Right lobe of liver (tissue), 6 donors: ENCODE results near the gene MON2. TPM values are rescaled to one million over a fixed set of nuclear protein-coding genes. Genes with fewer than 3 reads are reported as not detected.

ENCODE experiments used
- ATAC-seq, 4 donors: fragments of 200-7000 bp; cut with Tn5 transposase; one replicate each; pipeline ENCODE4 v1.9.1; 2020; ENCODE audit warnings: mild to moderate bottlenecking in 4 of 4, moderate library complexity in 4 of 4
- DNase-seq, 3 donors: peaks; one replicate each; pipeline ENCODE4 v3.0.0-alpha.2; 2020
- H3K27ac ChIP-seq, 3 donors: fragments of 200-600 bp; one replicate each; pipeline ENCODE4 v1.8.0; 2022
- H3K27me3 ChIP-seq, 2 donors: fragments of 200-600 bp; one replicate each; pipeline ENCODE4 v1.8.0; 2022
- H3K36me3 ChIP-seq, 4 donors: fragments of 200-600 bp; sonication (generic) in 1 of 4; one replicate each; pipeline versions ENCODE4 v1.5.1 to v1.8.0; 2017 to 2022; ENCODE audit warnings: control low read depth in 1 of 4
- H3K4me1 ChIP-seq, 4 donors: fragments of 200-600 bp; sonication (generic) in 1 of 4; one replicate each; pipeline versions ENCODE4 v1.5.1 to v1.8.0; 2017 to 2022; ENCODE audit warnings: control low read depth in 1 of 4
- H3K4me3 ChIP-seq, 3 donors: fragments of 200-600 bp; one replicate each; pipeline ENCODE4 v1.8.0; 2022
- H3K9me3 ChIP-seq, 4 donors: fragments of 200-600 bp; sonication (generic) in 1 of 4; one replicate each; pipeline versions ENCODE4 v1.5.1 to v1.8.0; 2017 to 2022; ENCODE audit warnings: control low read depth in 1 of 4
- POLR2A ChIP-seq: fragments of 450-650 bp; IDR thresholded peaks from one replicate; pipeline ENCODE4 v1.6.1; 2017; ENCODE audit warnings: antibody characterized with exemption, mild to moderate bottlenecking
- WGBS: methylation state at CpG from one replicate; pipeline ENCODE4 v1.1.6; 2018; ENCODE audit warnings: low coverage, low lambda C conversion rate; ENCODE audit not compliant: insufficient coverage; ENCODE audit errors: missing lambda C conversion rate; 5-methylcytosine and 5-hydroxymethylcytosine counted together
- intact Hi-C, 2 donors: fragments of 100-400 bp; cut with DNase I; formaldehyde crosslinking; loops; one replicate each; pipeline versions ENCODE4 v1.11.2 to v1.14.1; 2022
- total RNA-seq, 6 experiments: library from RNA; depleted of rRNA in 2 of 6; stranded (reverse); fragments of >200 nt in 2 of 6; fragmentation: NEBNext Ultra II Directional in 3 of 6; extraction: Animal tissue kit (Norgen Biotek cat#: 25700) in 3 of 6; gene quantifications; one replicate each; pipeline versions ENCODE4 v1.1.0 to v1.2.4, GENCODE V29; 2016 to 2023
- TF ChIP-seq, protein P1 (sequence below), 4 donors: fragments of 200-600 bp in 3 of 4; fragments of 450-650 bp in 1 of 4; IDR thresholded peaks; one replicate each; pipeline versions ENCODE4 v1.5.1 to v1.8.0; 2016 to 2022; ENCODE audit warnings: antibody characterized with exemption in 4 of 4, mild to moderate bottlenecking in 2 of 4
- donor health status: DM: no; HTN: yes; CAD: no.
- donor health status: DM: no; HTN: no; CAD: no.
- donor health status: DM: no; HTN: no; CAD: no.
- donor health status: DM: no; HTN: yes; CAD: no.
- donor health status: DM: no; HTN: yes; CAD: no.

MON2 gene
- total RNA-seq, 6 experiments from 2014 or later = 26.6 to 37.4 (median 30.5) TPM

DNA sequence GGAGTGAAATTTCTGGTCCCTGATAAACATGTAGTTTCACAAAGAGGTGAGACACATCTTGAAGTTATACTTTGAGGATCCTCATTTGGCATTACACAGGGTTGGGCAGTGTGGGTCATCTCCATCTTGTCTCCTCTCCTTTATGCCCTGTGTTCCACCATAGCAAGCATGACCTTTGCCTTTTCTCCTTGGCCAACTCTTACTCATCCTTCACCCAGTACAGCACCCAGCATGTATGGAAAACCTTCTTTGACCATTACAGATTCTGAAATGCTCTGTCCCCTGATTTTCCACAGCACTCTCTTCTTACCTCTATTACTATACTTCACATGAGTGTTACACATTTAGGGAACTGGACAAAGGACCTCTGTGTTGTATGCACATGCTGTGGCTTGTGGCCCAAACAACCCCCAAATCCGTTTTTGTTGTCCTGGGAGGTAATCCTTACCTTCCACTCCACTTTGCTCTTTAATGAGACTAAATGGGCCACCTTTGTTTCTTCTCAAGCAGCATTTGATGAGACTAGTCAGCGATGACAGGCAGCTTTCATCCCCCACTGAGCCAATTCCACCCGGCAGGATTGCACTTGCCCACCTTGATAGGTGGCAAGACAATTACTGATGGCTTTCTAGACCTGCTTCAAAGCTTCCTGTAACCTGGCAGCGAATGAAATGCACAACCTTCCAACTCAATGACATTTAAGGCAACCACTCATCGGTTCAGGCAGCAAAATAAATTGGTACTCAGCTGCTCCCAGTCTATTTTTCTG, 163.5 kb downstream of the MON2 start:
- 81% methylated on average over 4 of the region's 5 CpGs for WGBS
- no peak for ATAC-seq
- Histone ChIP-seq H3K27ac (no peak overlapping the region), H3K4me3 (no peak overlapping the region), H3K9me3 (no peaks in the 10 kb centered on the region), H3K27me3 (no peaks in the 10 kb centered on the region), H3K36me3 (no peaks in the 10 kb centered on the region), H3K4me1 (peaks cover 0 to 12% (median 4%) of the 10 kb centered on the region in 4 donors)
- intact Hi-C loops = no loop called here
- no peak for DNase-seq
- TF ChIP-seq POLR2A = no peak
- TF ChIP-seq, protein P1, sequence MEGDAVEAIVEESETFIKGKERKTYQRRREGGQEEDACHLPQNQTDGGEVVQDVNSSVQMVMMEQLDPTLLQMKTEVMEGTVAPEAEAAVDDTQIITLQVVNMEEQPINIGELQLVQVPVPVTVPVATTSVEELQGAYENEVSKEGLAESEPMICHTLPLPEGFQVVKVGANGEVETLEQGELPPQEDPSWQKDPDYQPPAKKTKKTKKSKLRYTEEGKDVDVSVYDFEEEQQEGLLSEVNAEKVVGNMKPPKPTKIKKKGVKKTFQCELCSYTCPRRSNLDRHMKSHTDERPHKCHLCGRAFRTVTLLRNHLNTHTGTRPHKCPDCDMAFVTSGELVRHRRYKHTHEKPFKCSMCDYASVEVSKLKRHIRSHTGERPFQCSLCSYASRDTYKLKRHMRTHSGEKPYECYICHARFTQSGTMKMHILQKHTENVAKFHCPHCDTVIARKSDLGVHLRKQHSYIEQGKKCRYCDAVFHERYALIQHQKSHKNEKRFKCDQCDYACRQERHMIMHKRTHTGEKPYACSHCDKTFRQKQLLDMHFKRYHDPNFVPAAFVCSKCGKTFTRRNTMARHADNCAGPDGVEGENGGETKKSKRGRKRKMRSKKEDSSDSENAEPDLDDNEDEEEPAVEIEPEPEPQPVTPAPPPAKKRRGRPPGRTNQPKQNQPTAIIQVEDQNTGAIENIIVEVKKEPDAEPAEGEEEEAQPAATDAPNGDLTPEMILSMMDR (IDR thresholded peaks at IDR 0.05) = no peak

DNA sequence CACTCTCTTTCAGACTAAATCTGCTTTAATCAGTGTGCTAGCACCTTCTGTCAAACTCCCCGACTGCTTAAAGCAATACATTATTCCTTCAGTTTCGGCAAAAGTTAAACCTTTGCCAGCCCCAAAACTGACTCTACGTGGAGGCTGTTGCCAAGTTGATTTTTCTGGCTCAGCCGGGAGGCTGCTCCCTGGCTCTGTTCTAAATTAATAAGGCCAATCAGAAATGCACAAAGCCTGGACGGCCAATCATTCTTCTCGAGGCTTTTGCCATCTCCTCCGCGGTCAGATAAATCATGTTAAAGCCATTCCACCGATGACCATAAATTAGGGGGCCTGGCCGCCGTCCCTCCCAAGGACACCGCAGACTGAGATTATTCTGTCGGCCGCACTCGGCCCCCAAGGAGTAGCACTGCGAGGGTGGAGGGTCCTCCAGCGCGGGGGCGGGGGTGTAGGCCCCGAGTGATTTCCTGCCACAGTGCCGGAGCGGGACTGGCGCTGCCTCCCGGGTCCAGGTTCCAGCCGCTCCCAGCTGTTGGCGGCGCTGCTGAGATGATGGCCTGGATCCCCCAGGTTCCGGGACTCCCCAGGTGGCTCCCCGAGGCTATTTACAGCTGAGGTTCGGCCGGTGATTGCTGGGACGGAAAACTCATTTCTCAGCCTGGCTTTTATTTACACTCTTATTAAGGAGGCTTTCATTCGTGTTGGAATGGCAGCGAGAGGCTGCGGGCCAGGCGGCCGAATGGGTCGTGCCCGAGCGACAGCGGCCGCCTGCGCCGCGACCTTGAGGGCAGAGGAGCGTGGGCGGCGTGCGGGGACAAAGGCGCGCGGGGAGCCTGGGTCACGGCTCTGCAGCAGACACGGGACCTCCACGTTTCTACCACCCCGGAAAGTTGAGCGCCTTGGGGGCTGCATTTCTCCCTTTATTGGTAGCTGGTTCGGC, 165.1 kb downstream of the MON2 start:
- H3K36me3 ChIP-seq = no peaks in the 10 kb centered on the region
- H3K27ac ChIP-seq = peak overlapping the region; percentile 47 to 67 (median 48)
- intact Hi-C loops = no loop called here
- 7% methylated on average over 8 of the region's 58 CpGs for WGBS
- DNase-seq = peak; percentile 78 to 82 (median 80)
- peak overlapping the region; percentile 60 to 66 (median 61) for H3K4me3 ChIP-seq
- peak; percentile 86 to 94 (median 92) for ATAC-seq
- no peaks in the 10 kb centered on the region for H3K9me3 ChIP-seq
- TF ChIP-seq, protein P1 (IDR thresholded peaks at IDR 0.05) = peak in 3 of 4 donors; percentile 40 to 46 (median 42)
- TF ChIP-seq POLR2A = peak; percentile 8
- no peaks in the 10 kb centered on the region for H3K27me3 ChIP-seq
- H3K4me1 ChIP-seq = peaks cover 0 to 4% (median 0%) of the 10 kb centered on the region in 4 donors

DNA sequence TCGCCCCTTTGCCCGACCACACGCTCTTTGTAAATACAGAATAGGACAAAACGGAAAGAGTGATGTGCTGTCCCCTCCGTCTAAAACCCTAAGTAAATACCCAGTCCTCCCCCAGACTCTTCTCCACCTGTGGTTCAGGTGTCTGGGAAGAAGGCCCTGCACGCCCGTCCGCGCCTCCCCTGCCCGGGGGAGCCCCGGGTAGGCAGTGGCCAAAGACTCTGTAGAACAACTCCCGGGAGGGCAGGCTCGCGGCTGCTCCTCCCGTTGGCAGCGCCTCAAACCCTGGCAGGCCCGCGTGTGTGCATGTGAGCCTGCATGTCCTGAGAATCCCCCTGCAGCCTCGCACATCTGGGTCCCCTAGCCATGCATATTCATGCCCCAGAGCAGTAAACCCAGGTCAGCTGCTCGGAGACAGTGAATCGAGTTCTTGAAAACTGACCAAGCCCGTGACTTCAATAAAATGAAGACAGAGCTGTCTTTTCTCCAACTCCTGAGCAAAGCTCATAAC, 165.8 kb downstream of the MON2 start:
- DNase-seq = peak; percentile 67 to 74 (median 73)
- ATAC-seq = peak; percentile 68 to 81 (median 74)
- peak overlapping the region; percentile 60 to 66 (median 61) for H3K4me3 ChIP-seq
- intact Hi-C loops = no loop called here
- WGBS = 7% methylated on average over 8 of the region's 22 CpGs
- TF ChIP-seq, protein P1 (IDR thresholded peaks at IDR 0.05) = no peak
- peak; percentile 0 for TF ChIP-seq POLR2A
- H3K27me3 ChIP-seq = no peaks in the 10 kb centered on the region
- peaks cover 0 to 4% (median 0%) of the 10 kb centered on the region in 4 donors for H3K4me1 ChIP-seq
- H3K27ac ChIP-seq = peak overlapping the region; percentile 47 to 67 (median 48)
- H3K9me3 ChIP-seq = no peaks in the 10 kb centered on the region
- H3K36me3 ChIP-seq = no peaks in the 10 kb centered on the region

DNA sequence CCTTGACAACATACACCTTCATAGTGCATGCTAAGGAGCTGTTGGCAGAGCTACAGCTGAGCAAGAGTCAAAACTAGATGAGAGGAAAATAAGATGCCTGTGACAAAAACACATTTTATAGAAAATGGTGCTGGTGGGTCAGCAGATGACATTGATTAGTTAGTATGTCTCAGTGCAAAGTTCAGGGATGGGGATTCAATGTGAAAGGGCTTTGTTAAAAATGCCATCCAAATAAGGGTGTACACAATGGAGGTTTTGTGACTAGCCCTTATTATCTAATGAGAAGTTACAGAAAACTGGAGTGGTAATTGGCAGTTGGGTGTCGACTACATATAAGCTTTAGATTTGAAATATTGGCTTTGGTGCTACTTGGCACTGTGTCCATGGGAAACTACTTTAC, 169.0 kb downstream of the MON2 start:
- no peak overlapping the region for H3K4me3 ChIP-seq
- WGBS = 64% methylated on average over 1 of the region's 1 CpG
- DNase-seq (no peak), ATAC-seq (no peak)
- no peaks in the 10 kb centered on the region for H3K36me3 ChIP-seq
- no peaks in the 10 kb centered on the region for H3K27me3 ChIP-seq
- H3K4me1 ChIP-seq = peaks cover 0 to 4% (median 0%) of the 10 kb centered on the region in 4 donors
- H3K27ac ChIP-seq = no peak overlapping the region
- no peaks in the 10 kb centered on the region for H3K9me3 ChIP-seq
- intact Hi-C loops = no loop called here
- TF ChIP-seq, protein P1 (IDR thresholded peaks at IDR 0.05) = no peak
- no peak for TF ChIP-seq POLR2A
